Retina (tissue), 1 donor: ENCODE measurements around the gene C1QTNF1.

Source experiments
- DNase-seq: peaks from one replicate; pipeline ENCODE4 v3.0.0-alpha.2; 2016

The C1QTNF1 gene

GRCh38 chr17:79042421-79043190 lies 18.6 kb downstream of the C1QTNF1 start:
- peak; percentile 45 for DNase-seq

GRCh38 chr17:79043191-79043930 lies 19.4 kb downstream of the C1QTNF1 start:
- DNase-seq = no peak

- DNase-seq = no peak
Observed at GRCh38 chr17:79043931-79044320, 20.0 kb downstream of the C1QTNF1 start.

- no peak for DNase-seq
Observed at GRCh38 chr17:79044462-79044861, 20.5 kb downstream of the C1QTNF1 start.

- no peak for DNase-seq
Observed at GRCh38 chr17:79045001-79045729, 21.2 kb downstream of the C1QTNF1 start.

- peak; percentile 92 for DNase-seq
Observed at GRCh38 chr17:79045842-79046196, 21.9 kb downstream of the C1QTNF1 start.

- DNase-seq = peak; percentile 35
Observed at GRCh38 chr17:79046197-79046915, 22.4 kb downstream of the C1QTNF1 start.

GRCh38 chr17:79046916-79047280 lies 22.9 kb downstream of the C1QTNF1 start:
- DNase-seq = peak; percentile 14

- DNase-seq = no peak
Observed at GRCh38 chr17:79047291-79047920, 23.4 kb downstream of the C1QTNF1 start.

- peak; percentile 39 for DNase-seq
Observed at GRCh38 chr17:79047923-79048825, 24.2 kb downstream of the C1QTNF1 start.

- no peak for DNase-seq
Observed at GRCh38 chr17:79048826-79049755, 25.1 kb downstream of the C1QTNF1 start.

GRCh38 chr17:79049821-79050220 lies 25.9 kb downstream of the C1QTNF1 start:
- no peak for DNase-seq

- no peak for DNase-seq
Observed at GRCh38 chr17:79050551-79050950, 26.6 kb downstream of the C1QTNF1 start.

- DNase-seq = no peak
Observed at GRCh38 chr17:79051306-79051705, 27.3 kb downstream of the C1QTNF1 start.

GRCh38 chr17:79052131-79052530 lies 28.2 kb downstream of the C1QTNF1 start:
- DNase-seq = no peak

- no peak for DNase-seq
Observed at GRCh38 chr17:79053251-79053925, 29.4 kb downstream of the C1QTNF1 start.

GRCh38 chr17:79054200-79054960 lies 30.4 kb downstream of the C1QTNF1 start:
- no peak for DNase-seq

- DNase-seq = no peak
Observed at GRCh38 chr17:79055197-79055596, 31.2 kb downstream of the C1QTNF1 start.
